Activated effector memory CD4-positive, alpha-beta T cell treated with Interleukin-2 at 50 U/mL for 16 hours (primary cell): ENCODE results near the gene ASTN2.

Experiments used
- DNase-seq: peaks from one replicate; pipeline ENCODE4 v3.0.0-alpha.2; 2020

Gene ASTN2

DNA sequence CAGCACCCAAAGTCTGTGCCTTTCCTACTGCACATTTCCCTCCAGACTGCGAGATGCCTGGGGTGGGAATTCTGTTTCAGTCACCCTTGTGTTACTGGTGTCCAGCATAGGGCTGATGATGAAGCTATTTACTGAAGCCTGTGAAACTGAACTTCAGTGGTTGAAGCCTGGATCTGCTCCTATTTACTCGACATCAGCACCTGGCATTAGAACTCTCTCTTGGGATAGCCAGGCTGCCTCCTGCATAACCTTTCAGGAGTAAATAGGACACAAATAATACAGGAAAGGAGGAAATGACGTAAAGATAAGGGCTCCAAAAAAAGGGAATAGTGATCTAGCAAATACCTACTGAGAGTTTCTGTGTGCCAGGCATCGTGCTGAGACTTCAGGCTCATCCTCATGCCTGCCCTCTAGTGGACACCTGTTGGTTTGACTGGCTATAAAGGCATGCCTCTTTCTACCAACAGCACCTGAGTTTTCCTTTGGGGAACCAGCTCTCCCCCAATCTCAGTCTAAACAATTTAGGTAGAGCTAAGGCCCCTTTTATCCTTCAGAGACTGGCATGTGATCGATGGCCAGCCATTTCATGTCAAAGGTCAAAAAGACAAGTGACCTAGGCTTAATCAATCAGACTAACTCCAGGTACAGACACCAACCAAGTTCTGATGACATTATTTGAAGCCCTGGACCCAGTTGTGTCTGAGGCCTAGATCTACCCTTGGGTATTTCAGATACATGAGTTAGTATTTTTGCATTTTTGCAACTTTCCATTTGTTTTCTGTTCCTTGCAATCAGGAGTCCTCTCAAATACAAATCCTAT is 919.8 kb downstream of the ASTN2 start:
- DNase-seq: no peak

DNA sequence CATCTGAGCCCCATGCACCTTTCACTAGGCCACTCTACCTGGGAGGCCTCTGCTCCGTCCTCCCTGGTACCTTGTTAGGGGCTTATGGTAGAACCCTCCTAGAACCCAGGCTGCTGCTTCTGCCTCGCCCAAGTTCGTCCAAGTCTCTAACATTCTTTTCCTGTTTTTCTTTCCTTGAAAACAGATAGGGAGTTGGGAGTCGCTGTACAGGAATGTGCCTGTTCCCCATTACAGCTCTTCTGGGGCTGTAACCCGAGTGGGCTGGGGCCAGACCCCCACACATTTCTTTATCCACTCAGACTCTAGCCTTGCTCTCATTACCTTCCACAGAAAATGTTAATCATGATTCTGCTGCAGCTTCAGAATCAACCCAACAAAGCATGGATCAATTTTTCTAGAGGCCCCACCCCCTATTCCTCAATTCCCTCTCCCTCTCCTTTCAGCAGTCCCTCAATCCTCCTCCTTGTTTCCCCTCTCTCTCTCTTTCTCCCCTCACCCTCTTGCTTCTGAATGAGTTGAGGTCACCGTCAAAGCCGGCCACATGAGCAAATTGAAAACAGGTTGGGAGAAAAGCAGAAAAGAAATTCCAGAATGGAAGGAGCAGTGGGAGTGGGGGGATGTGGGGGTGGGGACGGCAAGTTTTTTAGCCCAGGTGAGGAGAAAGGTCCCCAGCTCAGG is 921.5 kb downstream of the ASTN2 start:
- no peak for DNase-seq

DNA sequence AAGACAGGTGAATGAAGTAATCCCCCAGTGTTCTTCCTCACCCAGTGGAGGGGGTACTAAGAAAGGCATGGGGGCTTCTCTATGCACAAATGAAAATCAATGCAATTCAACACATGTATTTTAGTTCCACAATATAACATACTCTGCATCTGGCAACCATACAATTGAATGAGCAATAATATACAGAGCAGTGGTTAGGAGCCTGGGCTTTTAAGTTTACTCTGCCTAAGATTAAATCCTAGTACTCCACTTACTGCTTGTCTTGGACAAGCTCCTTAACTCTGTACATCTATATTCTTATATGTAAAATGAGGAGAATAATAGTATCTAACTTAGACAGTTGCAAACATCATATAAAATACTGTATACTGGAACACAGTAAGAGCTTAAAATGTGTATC is 923.2 kb downstream of the ASTN2 start:
- no peak for DNase-seq

DNA sequence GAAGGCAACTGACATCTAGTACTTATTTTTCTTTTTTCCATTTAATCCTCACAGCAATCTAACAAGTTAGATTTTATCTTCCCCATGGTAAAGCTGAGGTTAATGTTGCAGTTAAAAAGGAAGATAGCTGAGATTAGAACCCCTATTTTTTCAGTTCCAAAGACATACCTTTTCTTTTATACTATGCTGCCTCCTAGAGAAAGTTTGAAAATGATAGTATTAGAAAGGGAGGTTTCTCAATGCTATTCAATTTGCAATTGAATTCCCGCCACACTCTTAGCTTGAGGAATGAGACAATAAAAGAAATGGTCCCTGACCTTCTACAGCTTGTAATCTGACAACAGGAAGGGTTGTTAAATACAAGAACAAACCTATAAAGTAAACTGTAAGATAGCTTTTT is 923.6 kb downstream of the ASTN2 start:
- no peak for DNase-seq

DNA sequence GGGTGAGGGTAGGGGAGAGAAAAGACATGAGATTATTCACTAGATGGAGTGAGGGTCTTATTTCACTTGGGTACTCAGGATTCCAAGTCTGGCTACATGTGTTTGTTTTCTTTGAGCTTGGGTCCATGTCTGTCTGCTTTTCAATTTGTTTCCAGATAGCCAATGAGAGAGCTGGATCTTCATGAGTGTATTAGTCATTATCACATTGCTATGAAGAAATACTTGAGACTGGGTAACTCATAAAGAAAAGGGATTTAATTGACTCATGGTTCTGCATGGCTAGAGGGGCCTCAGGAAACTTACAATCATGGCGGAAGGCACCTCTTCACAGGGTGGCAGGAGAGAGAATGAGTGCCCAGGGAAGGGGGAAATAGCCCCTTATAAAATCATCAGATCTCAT is 924.5 kb downstream of the ASTN2 start:
- DNase-seq: no peak

DNA sequence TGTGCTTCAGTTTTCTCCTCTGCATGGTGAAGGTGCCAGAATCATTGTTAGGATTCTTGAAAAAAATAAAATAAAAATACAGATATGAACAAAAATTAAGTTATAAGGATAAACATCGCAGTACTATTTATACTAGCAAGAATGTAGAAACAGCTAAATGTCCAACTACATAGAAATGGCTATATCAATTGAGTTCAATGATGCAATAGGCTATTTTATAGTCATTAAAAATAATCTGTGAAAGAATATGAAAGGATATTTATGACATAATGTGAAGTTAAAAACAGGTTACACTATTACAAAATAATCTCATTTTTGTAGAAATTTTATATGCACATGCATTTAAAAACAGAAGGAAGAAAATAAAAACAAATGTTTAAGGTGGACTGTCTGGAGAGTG is 926.5 kb downstream of the ASTN2 start:
- DNase-seq: no peak

DNA sequence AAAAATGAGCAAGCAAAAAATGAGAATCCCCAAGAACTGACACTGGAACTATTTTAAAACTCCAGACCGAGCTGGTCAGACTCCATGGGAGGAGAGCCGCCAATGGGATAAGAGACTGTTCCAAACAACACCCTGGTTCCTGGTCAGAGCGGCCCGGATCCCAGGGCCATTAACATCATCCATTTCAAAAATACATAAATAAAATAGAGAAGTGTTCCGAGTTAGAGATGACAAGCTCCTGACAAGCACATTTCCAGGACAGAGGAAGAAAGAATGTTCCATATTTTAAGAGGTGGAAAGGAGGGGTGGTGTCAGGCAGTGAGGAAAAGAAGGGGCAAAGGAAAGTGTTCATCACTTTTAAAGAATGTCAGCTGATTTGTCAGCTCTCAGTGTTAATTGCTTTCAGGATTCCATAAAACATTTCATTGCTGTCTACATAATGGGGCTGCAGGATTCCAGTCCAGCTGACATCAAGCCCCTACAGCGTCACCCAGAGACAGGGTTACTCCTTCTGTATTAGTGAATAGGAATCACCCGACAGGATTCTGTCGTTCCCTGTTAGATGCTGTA is 930.3 kb downstream of the ASTN2 start:
- no peak for DNase-seq

DNA sequence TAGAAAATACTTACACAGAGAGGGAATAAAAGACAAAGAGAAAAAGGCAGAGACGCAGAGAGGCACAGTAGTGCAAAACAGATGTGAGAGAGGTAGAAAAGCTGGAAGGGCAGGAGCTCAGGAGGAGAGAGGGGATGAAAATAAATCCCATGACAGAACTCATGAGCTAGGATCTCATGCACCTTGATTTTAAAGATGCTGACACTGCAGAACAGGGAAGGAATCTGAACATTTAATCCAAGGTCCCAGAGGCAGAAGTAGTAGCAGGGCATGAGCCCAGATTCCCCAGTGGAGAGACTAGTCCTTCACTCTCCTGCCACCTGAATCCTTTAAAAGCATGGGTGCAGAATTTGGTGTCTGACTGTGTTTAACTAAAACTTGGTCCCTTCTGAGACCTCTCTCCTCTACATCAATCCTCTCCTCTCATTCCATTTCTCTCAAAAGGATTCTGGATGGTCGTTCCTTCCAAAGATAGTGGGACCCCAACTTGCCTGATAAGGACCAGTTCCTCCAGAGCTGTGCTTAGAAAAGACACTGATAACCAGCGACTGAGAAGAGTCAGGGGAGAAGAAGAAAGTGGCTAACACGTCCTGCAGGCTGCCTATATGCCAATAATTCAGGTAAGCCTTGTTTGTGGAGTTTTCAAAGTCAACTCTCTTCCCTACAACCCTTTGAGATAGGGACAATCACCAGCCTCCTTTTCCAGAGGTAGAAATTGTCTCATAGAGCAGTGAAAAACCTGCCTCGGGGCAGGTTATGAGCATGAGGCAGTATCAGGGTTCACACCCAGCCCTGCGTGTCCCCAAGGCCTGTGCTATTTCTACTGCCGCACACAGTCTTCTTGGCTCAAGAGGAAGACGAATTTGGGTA is 931.0 kb downstream of the ASTN2 start:
- no peak for DNase-seq

DNA sequence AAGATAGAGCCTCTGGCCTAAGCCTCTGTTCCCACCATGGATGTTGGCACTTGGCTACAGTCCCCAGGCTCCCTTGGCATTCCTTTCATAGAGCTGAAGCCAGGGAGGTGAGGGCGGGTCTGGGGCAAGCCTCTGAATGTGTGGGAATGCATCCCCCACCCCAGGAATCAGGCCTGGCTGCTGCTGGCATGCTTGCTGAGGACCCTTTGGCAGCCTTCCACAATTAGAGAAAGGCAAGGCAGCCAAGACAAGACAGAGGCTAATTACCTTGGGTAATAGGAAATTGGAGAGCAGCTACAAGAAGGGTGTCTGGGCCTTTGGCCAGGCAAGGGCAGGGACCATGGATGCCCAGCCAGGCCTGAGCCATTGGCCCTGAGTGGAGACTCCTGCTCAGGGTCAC is 932.1 kb downstream of the ASTN2 start:
- DNase-seq: no peak

DNA sequence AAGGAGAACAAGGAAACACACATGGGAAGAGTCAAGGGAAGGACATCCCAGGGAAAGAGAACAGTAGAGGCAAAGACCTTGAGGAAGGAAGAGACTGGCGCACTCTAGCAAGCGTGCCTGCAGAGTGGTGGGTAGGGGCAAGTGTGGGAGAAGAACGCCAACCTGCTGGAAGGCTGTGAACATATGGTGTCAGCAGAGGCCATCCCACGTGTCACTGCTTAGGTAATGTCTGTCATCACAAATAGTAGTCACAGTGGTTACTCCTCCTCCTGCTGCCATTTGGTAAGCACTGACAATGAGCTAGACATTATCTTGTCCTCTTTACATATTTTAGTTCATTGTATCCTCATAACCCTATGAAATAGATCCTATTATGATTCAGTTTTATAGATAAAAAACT is 934.2 kb downstream of the ASTN2 start:
- no peak for DNase-seq

DNA sequence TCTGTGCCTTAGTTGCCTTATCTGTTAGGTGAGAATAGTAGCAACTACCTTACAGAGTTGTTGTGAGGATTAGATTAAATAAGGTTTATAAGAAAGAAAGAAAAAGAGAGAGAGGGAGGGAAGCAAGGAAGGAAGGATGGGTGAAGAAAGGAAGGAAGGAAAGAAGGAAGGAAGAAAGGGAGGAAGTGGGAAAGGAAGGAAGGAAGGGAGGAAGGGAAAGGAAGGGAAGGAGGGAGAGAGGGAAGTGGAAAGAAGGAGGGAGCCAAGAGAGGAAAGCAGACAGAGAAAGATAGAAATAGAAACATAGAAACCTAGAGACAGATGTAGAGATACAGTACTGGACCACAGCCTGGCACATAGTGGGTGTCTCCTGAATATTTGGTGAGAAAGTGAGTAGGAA is 934.9 kb downstream of the ASTN2 start:
- no peak for DNase-seq

DNA sequence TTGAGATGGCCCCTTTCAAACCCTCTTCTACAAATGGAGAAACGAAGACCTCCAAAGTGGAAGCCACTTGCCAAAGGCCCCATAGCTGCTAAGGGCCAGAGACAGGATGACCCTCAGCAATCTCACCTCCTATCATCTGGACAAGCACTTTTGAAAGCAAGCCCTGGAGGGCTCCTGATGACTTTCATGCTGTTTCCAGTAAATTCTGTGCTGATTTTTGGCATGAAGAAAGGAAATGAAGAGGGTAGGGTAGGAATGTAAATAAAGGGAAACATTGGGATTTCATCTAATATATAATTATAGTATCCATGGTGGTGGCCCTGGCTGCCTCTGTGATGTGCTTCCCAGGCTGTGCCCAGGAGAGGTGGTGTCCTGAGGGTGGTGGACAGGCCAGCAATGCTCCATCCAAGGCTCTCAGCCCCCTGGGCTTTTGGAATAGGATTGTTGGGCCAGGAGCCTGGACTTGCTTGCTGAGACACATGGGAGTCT is 935.8 kb downstream of the ASTN2 start:
- no peak for DNase-seq

DNA sequence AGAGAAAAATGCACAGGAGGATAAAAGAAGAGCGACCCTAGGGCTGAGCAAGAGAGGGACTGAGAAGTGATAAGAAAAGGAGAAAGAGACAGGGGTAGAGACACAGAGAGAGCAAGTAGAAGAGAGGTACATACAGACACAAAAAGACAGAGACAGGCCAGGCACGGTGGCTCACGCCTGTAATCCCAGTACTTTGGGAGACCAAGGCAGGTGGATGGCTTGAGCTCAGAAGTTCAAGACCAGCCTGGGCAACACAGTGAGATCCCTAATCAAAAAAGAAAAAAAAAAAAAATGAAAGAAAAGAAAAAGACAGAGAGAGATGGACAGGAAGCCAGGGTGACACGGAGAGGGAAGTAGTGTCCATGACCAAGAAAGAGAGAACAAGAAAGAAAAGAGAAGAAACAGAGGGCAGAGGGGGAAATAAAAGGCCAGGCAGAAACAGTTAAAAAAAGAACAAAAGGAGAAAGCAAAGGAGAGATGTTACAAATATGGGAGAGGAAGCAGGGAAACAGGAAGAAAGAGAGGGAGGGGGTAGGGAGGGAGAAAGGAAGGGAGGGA is 937.2 kb downstream of the ASTN2 start:
- DNase-seq: no peak

DNA sequence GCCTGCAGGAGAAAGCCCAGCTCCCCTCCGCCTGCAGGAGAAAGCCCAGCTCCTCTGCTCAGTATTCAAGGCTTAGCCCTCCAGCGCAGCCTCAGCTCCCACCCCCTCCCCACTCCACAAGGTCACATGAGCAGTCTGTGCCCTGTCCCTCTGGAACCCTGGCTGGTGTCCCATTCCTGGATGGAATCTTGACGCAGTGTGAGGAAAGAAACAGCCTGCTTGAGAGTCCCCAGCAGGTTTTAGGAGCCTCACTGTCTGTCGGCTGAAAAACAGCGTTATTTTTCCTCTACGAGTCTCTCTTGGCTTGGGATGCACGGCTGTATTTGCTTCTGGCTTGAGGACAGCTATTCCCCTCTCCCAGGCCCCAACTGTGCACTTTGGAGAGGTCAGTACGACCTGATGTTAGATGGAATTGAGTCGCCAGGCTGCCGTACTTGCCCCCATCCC is 937.9 kb downstream of the ASTN2 start:
- no peak for DNase-seq

DNA sequence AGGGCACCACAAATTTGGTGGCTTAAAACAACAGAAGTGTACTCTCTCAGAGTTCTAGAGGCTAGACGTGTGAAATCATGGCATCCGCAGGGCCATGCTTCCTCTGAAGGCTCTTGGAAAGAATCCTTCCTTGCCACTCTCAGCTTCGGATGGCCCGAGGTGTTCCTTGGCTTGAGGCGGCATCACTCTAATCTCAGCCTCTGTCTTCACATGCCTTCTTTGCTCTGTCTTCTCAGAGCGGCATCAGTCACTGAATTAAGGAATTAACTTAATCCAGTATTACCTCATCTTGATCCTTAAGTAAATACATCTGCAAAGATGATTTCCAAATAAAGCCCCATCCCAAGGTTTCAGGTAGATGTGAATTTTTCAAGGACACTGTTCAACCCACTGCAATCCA is 938.9 kb downstream of the ASTN2 start:
- DNase-seq: no peak

DNA sequence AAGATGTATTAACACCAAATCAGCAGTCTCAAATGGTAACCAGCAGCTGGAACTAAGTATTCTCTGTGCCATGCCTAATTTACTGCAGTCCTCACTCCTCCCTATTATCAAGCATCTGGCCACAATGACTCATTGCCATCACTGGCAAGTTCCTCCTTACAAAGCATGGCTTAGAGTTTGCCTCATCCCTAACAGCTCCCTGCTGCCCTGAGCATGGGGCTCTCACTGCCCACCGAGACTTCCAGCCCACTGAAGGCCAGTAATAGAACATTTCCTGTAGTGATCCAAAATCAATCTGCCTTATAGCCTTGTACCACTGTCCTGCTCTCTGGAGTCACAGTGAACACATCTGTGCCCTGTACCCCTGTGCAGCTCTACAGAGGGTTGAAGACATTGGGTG is 939.7 kb downstream of the ASTN2 start:
- no peak for DNase-seq

DNA sequence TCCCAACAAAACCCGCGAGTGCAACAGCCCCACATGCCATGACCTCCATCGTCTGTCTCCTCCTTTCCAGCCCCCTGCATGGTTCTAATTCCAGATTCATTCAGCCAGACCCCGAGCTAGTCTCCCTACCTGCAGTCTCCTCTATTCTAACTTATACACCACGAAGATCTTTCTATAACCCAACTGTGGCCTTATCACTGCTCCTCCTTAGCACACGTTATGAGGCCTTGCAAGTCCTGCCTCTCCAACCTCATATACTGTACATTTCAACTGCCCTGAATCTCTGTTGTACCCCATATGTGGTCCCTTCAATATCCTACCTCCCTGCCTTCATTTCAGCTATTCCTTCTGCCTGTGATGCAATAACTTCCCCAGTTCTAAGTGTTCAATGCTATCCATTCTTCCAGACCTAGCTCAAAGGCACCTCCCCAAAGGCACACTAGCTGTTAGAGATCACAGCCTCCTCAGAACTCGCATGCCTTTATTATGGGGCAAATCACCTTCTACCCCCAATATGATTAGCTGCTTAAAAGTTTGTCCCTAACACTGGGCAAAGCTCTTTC is 942.8 kb downstream of the ASTN2 start:
- DNase-seq: no peak

DNA sequence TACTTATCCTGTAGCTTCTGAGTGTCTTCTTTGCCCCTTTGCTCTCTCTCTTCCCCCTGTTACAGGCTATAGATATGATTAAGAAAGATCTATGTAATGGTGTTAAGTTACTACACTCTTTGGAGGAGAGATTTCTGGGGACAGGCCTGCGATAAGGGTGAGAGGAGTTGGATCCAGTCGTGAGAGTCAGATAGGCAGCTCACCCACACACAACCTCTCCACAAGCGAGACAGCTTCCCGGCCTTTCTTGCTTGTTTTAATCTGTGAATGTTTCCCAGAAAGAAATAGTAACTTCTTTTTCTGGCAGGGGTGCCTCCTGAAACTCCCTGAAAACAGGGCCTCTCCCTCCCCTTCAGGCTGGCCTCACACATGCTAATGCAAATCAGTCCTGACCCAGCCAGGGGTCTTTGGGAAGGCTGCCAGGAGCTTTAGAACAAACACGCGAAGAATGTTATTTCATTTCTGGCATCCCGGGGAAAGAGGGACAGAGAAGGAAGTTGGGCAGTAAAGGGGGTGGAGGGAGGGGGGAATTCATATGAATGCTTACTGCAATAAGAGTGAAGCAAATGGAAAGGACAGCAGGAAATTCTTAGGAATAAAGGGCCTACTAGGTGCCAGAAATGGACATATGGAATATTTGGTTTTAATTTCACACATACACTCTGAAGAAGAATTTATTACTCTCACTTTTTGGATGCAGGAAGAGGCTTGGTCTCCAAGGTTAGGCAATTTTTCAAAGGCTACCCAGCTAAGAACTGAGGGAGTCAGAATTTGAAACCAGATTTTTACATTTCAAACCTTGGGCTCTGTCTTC is 943.6 kb downstream of the ASTN2 start:
- no peak for DNase-seq

DNA sequence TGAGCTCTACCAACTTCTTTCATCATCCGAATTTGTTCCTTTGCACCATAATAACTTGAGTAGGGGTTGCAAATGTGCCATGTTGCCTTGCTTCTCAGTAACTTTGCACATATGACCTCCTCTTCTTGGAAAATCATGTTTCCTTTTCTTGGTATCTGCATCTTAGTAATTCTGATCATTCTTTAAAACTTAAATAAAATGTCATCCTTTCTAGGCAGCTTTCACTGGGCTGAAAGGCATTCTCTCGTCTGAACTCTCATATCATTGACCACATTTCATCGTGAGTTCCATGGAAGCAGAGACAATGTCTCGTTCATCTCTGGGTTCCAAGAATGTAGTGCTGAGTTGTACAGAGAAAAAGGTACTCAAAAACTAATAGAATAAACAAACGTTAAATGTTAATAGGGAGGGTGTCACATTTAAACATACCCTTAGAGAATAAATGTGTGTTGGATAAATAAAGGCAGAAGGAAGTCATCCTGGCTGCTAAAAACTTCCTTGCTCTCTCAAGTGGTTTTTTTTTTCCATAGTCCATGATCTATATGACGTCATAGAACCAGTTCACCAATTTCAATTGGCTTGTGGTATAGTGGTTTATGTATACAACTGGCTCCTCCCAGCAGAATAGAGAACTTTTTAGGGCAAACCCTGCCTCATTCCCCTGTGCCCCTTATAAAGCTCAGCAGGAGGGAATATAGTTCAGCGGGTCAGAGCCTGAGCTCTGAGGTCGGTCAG is 945.9 kb downstream of the ASTN2 start:
- DNase-seq: no peak

DNA sequence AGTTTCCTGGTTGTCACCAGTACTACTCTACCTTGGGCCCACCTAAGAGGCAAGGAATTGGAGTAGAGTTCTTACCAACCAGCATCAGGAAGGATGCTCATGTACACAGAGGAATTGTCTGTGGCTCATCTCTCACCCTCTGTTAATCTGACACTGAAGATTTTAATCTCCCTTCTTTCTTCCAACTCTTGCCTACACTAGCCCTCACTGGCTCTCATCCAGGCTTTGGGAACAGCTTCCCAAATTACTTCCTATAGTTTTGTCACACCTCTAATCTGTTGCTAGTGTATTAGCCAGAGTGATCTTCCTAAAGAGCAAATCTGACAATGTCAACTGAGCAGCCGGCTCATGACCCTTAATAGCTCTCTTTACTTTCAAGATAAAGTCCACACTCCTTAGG is 946.5 kb downstream of the ASTN2 start:
- no peak for DNase-seq
